Body of pancreas (tissue), 4 donors: Measurements from ENCODE around the gene FGFR3. TPM values are rescaled to one million over a fixed set of nuclear protein-coding genes. Genes with fewer than 3 reads are reported as not detected.

Source experiments
- ATAC-seq: fragments of 150-250 bp; one replicate; pipeline ENCODE4 v1.9.1; 2016
- DNase-seq, 4 donors: peaks; one replicate each; pipeline ENCODE4 v3.0.0-alpha.2; 2019
- H3K27ac ChIP-seq, 4 donors: fragments of 200-600 bp; sonication (generic); 1 replicate in 3 of 4; 2 replicates in 1 of 4; pipeline versions ENCODE4 v1.5.1 to v1.6.1; 2016 to 2019; ENCODE audit warnings: mild to moderate bottlenecking in 1 of 4, mixed read lengths in 1 of 4, moderate library complexity in 1 of 4
- H3K27me3 ChIP-seq, 2 donors: fragments of 200-600 bp; sonication (generic); one replicate each; pipeline ENCODE4 v1.6.0; 2016; ENCODE audit warnings: mild to moderate bottlenecking in 1 of 2
- H3K36me3 ChIP-seq, 2 donors: fragments of 200-600 bp; sonication (generic); replicated peaks in 1 of 2; 2 replicates each; pipeline ENCODE4 v1.5.1; 2016; ENCODE audit warnings: low read depth in 2 of 2; ENCODE audit not compliant: insufficient read depth in 1 of 2
- H3K4me1 ChIP-seq: fragments of 200-600 bp; sonication (generic); one replicate; pipeline ENCODE4 v1.6.0; 2016
- H3K4me3 ChIP-seq, 2 donors: fragments of 200-600 bp; sonication (generic); 1 replicate in 1 of 2; 2 replicates in 1 of 2; pipeline ENCODE4 v1.5.1; 2016 to 2019
- H3K9me3 ChIP-seq, 3 donors: fragments of 200-600 bp; sonication (generic); 1 replicate in 2 of 3; 2 replicates in 1 of 3; pipeline ENCODE4 v1.5.1; 2016
- CTCF ChIP-seq, 7 experiments: fragments of 450-650 bp in 4 of 7; fragments of 200-600 bp in 3 of 7; sonication (generic) in 3 of 7; IDR thresholded peaks; one replicate each; pipeline ENCODE4 v1.5.1; 2016 to 2019; ENCODE audit warnings: antibody characterized with exemption in 7 of 7
- POLR2A ChIP-seq, 3 donors: fragments of 450-650 bp; IDR thresholded peaks; one replicate each; pipeline ENCODE4 v1.6.1; 2016; ENCODE audit warnings: antibody characterized with exemption in 3 of 3, mild to moderate bottlenecking in 2 of 3
- WGBS, 2 donors: methylation state at CpG; one replicate each; pipeline ENCODE4 v1.1.5; 2017; 5-methylcytosine and 5-hydroxymethylcytosine counted together
- intact Hi-C: fragments of 100-400 bp; cut with DNase I; formaldehyde crosslinking; loops from one replicate; pipeline ENCODE4 v1.15.1; 2023
- total RNA-seq, 2 donors: library from RNA; depleted of rRNA; stranded (reverse); fragments of >200 nt; gene quantifications; one replicate each; pipeline ENCODE4 v1.1.0, GENCODE V29; 2016

The FGFR3 gene
- total RNA-seq, 2 donors from 2014 or later, result 114 to 196 TPM

GRCh38 chr4:1850276-1850675 lies 57.2 kb downstream of the FGFR3 start:
- no peak for ATAC-seq
- intact Hi-C loops, result loop anchor here (10.0 kb wide), 1 partner anchor 55 kb away; no protein-coding TSS in a partner anchor
- no peak overlapping the region for H3K27ac ChIP-seq

GRCh38 chr4:1851160-1851559 lies 58.1 kb downstream of the FGFR3 start:
- Histone ChIP-seq H3K27ac (peak overlapping the region in 2 of 4 donors; percentile 15 to 40), H3K4me1 (peaks cover 48% of the 10 kb centered on the region), H3K9me3 (no peaks in the 10 kb centered on the region), H3K4me3 (no peak overlapping the region), H3K27me3 (no peaks in the 10 kb centered on the region), H3K36me3 (peaks cover 0 to 2% of the 10 kb centered on the region in 2 donors)
- WGBS, 2 donors, result 34 to 35% methylated on average over 6 to 11 of the region's 11 CpGs
- ATAC-seq (no peak), DNase-seq (no peak)
- intact Hi-C loops, result loop anchor here (10.0 kb wide), 1 partner anchor 54 kb away; no protein-coding TSS in a partner anchor
- TF ChIP-seq CTCF (IDR thresholded peaks at IDR 0.05) (peak in 4 of 7 experiments; percentile 7 to 18 (median 12)), POLR2A (IDR thresholded peaks at IDR 0.05) (no peak)

More at GRCh38 chr4:1850276-1850675, 57.2 kb downstream of the FGFR3 start:
- H3K27me3 ChIP-seq, result no peaks in the 10 kb centered on the region
- TF ChIP-seq CTCF (IDR thresholded peaks at IDR 0.05) (no peak), POLR2A (IDR thresholded peaks at IDR 0.05) (no peak)
- H3K9me3 ChIP-seq, result no peaks in the 10 kb centered on the region
- peaks cover 0 to 2% of the 10 kb centered on the region in 2 donors for H3K36me3 ChIP-seq
- no peak overlapping the region for H3K4me3 ChIP-seq
- DNase-seq, result no peak
- H3K4me1 ChIP-seq, result peaks cover 47% of the 10 kb centered on the region
- 91 to 98% methylated on average over 10 of the region's 10 CpGs for WGBS, 2 donors

GRCh38 chr4:1851575-1852410 lies 58.7 kb downstream of the FGFR3 start:
- peaks cover 0 to 2% of the 10 kb centered on the region in 2 donors for H3K36me3 ChIP-seq
- no peak overlapping the region for H3K4me3 ChIP-seq
- no peak for TF ChIP-seq POLR2A (IDR thresholded peaks at IDR 0.05)
- TF ChIP-seq CTCF (IDR thresholded peaks at IDR 0.05), result no peak
- no peaks in the 10 kb centered on the region for H3K27me3 ChIP-seq
- no peak for ATAC-seq
- WGBS, 2 donors, result 44 to 52% methylated on average over 14 to 16 of the region's 16 CpGs
- H3K9me3 ChIP-seq, result no peaks in the 10 kb centered on the region
- H3K4me1 ChIP-seq, result peaks cover 50% of the 10 kb centered on the region
- intact Hi-C loops, result loop anchor here (10.0 kb wide), 1 partner anchor 53 kb away; no protein-coding TSS in a partner anchor
- H3K27ac ChIP-seq, result peak overlapping the region in 3 of 4 donors; percentile 15 to 40 (median 31)
- DNase-seq, result peak; percentile 31 to 56 (median 42)

- Histone ChIP-seq H3K4me3 (no peak overlapping the region), H3K36me3 (no peaks in the 10 kb centered on the region), H3K9me3 (no peaks in the 10 kb centered on the region), H3K27ac (no peak overlapping the region), H3K27me3 (no peaks in the 10 kb centered on the region), H3K4me1 (peaks cover 59% of the 10 kb centered on the region)
- intact Hi-C loops, result loop anchor here (10.0 kb wide), 1 partner anchor 52 kb away; no protein-coding TSS in a partner anchor
- no peak for DNase-seq
- TF ChIP-seq CTCF (IDR thresholded peaks at IDR 0.05) (no peak), POLR2A (IDR thresholded peaks at IDR 0.05) (no peak)
- ATAC-seq, result no peak
- 62 to 63% methylated on average over 7 to 9 of the region's 9 CpGs for WGBS, 2 donors
Observed at GRCh38 chr4:1852904-1853623, 60.0 kb downstream of the FGFR3 start.
